HG02973 (cell line): Measurements from ENCODE around the gene NLGN4X.
"Not testable (repeated sequence)": the region's sequence is repeated elsewhere in the genome, so short reads cannot be mapped to it uniquely, and the experiment has no call there.

Source experiments
- ATAC-seq: cut with Tn5 transposase; IDR thresholded peaks from one replicate; pipeline ENCODE4 v1.9.1; 2021; ENCODE audit warnings: moderate library complexity; ENCODE audit not compliant: unreplicated experiment

NLGN4X gene

GRCh38 chrX:6015423-6015822 is 213.2 kb downstream of the NLGN4X start:
- ATAC-seq: no peak

DNA sequence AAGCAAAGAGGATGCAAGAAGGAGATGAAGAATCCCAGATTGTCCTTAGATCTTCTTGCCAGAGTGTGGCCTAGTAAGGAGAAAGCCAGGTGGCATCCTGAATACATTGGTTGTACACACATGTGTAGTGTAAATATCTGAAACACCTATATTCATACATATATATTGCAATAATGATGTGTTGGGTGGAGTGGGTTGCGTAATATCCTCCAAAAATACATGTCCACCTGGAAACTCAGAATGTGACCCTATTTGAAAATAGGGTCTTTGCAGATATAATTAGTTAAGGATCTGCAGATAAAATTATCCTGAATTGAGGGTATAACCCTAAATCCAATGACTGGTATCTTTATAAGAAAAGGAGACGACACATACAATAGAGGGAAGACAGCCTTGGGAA is 216.3 kb downstream of the NLGN4X start:
- no peak for ATAC-seq

- no peak for ATAC-seq
Observed at GRCh38 chrX:6005856-6006255, 222.8 kb downstream of the NLGN4X start.

DNA sequence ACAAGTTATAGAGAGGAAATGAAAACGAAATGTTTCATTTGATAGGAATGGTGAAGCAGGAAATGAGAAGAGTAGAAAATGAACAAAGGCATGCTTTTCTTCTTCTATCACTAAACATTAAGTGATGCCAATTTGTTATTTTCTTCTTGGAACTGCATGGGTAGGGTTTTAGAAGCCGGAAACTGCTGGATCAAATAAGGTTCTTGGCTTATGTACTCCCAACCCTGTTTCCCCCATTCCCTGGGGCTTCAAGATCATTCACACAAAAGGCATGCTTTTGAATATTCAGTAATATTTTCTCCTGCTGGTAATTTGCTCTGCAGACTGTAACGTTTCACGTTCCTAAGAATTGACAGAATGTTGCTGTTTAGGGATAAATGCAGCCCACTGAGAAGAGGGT is 224.1 kb downstream of the NLGN4X start:
- no peak for ATAC-seq

GRCh38 chrX:6002056-6002455 is 226.6 kb downstream of the NLGN4X start:
- no peak for ATAC-seq

DNA sequence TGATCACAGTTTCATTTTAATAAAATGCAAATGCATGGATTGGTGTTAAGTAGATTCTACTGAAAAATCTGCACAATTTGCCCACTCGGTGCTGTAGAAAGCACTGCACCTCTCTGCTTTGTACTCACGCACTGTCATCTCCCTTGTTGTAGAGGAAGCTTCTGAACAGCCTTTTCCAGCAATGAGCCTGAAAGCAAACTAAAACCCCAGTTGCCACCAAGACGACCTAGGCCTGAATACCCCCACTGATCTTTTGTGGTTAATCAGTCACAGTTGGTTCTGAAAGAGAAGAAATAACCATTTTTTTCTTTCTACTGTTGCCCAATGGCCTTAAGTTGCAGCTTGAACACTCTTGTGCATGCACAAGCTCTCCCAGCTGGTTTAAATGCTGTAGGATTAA is 229.8 kb downstream of the NLGN4X start:
- ATAC-seq: no peak

DNA sequence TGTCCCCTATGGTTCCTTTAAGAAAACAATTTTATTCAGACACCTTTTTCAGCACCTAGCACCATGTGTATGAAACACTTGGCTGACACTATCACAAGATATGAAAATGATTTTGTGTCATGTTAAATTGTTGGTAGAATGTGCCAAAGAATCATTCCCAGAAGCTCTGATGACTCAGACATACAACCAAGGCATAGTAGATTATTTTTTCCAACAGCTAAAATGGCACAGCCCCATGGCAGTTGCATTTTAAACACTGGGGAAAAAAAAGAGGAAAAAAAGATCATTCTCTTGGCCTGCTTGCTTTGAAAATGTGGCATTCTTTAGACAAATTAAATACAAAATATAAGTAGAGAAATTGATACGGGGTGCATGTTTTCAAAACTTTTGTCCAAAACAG is 230.2 kb downstream of the NLGN4X start:
- ATAC-seq: no peak

DNA sequence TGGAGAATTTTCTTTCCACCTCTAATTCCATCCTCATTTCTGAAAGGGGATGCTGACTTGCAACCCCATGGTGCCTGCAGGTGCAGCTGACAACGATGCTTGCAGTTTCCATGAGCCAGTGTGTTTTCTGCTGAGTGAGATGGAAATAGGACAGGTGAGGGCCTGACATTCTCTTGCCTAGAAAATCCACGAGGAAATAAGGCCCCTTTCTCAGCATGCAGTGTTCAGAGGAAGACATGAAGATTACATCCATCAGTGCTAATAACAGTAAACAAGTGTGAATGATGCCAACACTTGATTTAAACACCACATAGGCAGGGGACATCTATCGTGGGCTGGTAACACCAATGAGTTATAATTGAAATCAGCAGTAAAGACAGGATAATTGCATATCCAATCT is 237.3 kb downstream of the NLGN4X start:
- no peak for ATAC-seq

DNA sequence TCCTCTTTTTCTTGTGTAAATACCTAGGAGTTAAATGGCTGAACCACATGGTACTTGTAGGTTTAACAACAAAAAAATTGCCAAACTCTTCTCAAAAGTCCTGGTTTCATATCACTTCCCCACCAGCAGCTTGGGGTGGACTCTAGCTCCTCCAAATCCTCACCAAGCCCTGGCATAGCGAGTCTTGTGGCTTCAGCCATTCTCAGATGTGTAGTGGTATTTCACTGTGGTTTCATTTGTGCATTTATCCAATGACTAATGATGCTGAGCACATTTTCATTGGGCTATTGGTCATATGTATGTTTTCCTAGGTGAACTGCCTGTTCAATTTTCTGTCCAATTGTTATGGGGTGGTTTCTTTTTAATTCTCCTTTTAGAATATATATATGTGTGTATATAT is 249.3 kb downstream of the NLGN4X start:
- no peak for ATAC-seq

DNA sequence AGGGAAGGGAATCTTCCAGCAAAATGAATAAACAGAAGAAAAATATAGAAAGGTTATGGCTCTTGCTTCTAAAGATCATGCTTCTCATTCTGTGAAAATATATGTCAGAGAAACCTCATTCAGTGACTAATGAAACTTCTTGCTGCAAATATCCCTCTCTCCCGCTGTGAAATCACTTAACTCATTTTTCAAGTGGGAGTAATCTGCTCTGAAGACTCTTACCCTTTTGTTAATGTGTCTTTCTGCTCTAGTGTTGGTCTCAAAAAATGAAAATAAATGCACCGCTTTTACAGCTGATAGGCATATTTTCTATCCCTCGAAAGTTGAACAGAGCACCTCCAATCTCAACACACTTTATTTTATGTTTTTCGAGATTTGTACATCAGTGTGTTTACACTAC is 252.3 kb downstream of the NLGN4X start:
- ATAC-seq: no peak

GRCh38 chrX:5971300-5971699 is 257.4 kb downstream of the NLGN4X start:
- ATAC-seq: no peak

DNA sequence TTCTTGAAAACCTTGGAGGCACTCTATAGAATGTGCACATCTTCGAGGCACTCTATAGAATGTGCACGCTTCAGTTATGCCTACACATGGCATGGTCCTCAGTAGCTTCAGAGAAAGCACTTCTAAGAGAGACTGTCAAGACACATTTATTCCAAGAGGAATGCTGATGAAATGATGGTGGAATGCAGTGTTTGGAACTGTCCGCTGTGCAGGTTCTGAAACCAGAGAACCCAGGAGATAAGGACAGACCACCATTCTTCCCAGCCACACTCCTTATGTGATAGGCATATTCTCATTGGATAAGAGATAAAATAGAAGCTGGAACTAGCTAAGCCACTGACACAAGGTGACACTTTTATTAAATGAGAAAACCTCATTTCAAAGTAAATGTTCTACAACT is 263.3 kb downstream of the NLGN4X start:
- no peak for ATAC-seq

DNA sequence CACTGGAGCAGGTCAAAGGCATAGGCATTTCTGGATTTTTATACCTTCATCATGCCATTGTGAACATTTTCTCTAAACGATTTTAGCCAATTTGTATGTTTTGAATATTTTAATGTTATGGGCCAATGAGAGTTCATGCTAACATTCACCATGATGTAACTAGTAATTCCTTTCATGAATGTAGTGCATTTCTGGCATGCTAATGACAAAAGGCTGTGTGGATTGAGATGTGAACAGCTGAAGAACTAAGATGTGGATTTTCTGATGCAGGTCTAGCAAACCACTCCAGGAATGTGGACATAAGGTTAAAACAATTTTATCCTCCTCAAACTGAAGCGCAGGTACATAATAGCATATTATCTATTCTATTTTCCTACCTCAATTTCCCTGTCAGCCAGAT is 269.4 kb downstream of the NLGN4X start:
- ATAC-seq: no peak

- no peak for ATAC-seq
Observed at GRCh38 chrX:5958523-5958922, 270.1 kb downstream of the NLGN4X start.

DNA sequence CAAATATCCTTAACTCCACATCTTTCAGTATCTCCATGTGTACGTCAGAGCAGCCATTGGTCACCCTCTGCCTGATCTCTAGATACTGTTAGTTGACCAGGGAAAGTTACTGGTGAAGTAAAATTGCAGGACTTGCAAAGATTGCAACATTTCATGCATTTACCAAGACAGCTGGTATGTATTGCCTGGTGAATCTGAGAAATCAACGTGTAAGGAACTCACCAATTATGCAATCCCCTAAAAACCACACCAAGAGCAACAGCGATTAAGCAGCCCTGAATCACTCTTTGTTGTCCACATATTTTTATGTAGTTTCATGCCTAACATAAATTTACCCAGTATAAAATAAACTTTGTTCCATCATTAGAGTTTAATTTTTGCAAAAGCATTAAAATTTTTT is 271.2 kb downstream of the NLGN4X start:
- no peak for ATAC-seq

GRCh38 chrX:5936438-5936837 is 292.2 kb downstream of the NLGN4X start:
- ATAC-seq: no peak

GRCh38 chrX:5928224-5928623 is 300.4 kb downstream of the NLGN4X start:
- ATAC-seq: no peak

GRCh38 chrX:5916945-5917344 is 311.7 kb downstream of the NLGN4X start:
- ATAC-seq: no peak

- ATAC-seq: no peak
Observed at GRCh38 chrX:5915783-5916182, 312.9 kb downstream of the NLGN4X start.

DNA sequence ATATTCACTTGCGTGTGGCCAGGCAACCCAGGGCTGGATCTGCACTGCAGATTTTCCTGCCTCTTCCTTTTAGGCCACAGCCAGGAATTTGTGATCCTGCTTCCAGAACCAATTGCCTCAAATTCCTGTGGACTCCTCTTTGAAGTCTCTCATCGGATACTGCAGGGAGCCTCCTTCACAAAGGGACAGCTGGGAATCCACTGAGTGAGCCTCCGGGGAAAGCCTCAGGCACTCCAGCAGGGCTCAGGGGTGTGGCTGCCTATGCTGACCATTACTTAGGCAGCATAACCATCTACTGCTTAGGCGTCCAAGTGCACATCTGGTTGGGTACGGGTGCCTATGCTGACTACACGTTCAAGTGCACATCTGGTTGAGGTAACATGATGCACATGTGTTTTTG is 321.5 kb downstream of the NLGN4X start:
- no peak for ATAC-seq

GRCh38 chrX:5903586-5904190 is 325.0 kb downstream of the NLGN4X start:
- ATAC-seq: not testable (repeated sequence)

GRCh38 chrX:5898463-5898862 is 330.2 kb downstream of the NLGN4X start:
- no peak for ATAC-seq

- no peak for ATAC-seq
Observed at GRCh38 chrX:5891378-5891777, 337.3 kb downstream of the NLGN4X start.
